Transverse colon (tissue), 4 donors: Measurements from ENCODE around the gene HYAL2.

Experiments
- POLR2AphosphoS5 ChIP-seq, 3 donors: sonication (generic); formaldehyde crosslinking; IDR thresholded peaks; one replicate each; pipeline ENCODE4 v1.6.1; 2016; ENCODE audit warnings: antibody characterized with exemption in 3 of 3
- TF ChIP-seq, protein P1 (sequence below), 5 experiments: fragments of 200-600 bp in 3 of 5; fragments of 450-650 bp in 2 of 5; sonication (generic) in 3 of 5; IDR thresholded peaks; 1 replicate in 2 of 5; 2 replicates in 3 of 5; pipeline ENCODE4 v1.5.1; 2016 to 2017; ENCODE audit warnings: antibody characterized with exemption in 5 of 5, inconsistent platforms in 3 of 5, mild to moderate bottlenecking in 2 of 5, moderate library complexity in 1 of 5

DNA sequence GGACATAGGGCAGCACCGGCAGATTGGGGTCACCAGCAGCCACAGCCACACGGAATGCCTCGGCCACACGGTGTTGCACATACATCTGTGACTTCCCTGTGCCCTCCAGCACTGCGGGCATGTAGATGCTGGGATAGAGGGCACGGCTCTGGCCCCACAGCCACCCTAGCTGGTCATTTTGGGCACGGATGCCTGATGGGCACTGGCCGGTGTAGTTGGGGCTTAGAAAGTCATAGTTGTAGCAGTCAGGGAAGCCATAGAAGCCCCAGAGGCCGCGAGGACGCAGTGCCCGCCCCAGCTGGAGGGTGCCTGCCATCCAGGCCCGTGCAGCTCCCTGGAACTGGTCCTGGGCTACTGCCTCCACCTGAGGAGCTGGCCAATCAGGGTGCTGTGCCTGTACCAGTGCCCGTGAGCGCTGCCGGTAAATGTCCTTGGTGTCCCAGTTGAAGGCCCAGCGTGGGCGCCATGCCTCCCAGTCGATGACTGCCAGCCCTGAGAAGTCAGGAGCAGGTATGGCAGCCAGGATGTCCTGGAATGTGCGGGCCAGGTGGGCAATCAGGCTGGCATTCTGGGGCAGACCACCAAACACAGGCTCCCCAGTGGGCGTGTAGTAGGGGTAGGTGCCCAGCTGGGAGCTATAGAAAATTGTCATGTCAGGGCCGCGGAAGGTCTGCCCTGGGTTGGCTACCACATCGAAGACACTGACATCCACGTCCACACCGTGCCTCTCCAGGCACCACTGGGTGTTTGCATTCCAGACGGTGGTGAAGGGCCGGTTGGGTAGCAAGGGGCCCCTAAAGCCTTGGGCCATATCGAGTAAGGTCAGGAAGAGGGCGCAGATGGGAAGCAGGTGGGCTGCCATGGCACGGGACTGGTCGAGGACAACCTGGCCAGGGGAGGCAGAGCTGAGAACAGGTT, 20.2 kb downstream of the HYAL2 start:
- TF ChIP-seq, protein P1, sequence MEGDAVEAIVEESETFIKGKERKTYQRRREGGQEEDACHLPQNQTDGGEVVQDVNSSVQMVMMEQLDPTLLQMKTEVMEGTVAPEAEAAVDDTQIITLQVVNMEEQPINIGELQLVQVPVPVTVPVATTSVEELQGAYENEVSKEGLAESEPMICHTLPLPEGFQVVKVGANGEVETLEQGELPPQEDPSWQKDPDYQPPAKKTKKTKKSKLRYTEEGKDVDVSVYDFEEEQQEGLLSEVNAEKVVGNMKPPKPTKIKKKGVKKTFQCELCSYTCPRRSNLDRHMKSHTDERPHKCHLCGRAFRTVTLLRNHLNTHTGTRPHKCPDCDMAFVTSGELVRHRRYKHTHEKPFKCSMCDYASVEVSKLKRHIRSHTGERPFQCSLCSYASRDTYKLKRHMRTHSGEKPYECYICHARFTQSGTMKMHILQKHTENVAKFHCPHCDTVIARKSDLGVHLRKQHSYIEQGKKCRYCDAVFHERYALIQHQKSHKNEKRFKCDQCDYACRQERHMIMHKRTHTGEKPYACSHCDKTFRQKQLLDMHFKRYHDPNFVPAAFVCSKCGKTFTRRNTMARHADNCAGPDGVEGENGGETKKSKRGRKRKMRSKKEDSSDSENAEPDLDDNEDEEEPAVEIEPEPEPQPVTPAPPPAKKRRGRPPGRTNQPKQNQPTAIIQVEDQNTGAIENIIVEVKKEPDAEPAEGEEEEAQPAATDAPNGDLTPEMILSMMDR (IDR thresholded peaks at IDR 0.05) = no peak
- no peak for TF ChIP-seq POLR2AphosphoS5 (IDR thresholded peaks at IDR 0.05)
